ENCODE results near the gene TFAP2E. TPM values are rescaled to one million over a fixed set of nuclear protein-coding genes. Genes with fewer than 3 reads are reported as not detected.

TFAP2E gene
- total RNA-seq, 1 donor from 2014 or later: 1.4 TPM

- H3K36me3 Mint-ChIP-seq: peaks cover 11% of the 10 kb centered on the region
- no peak for DNase-seq (ENCODE audit: extremely low spot score, unreplicated experiment)
- no peaks in the 10 kb centered on the region for H3K27me3 Mint-ChIP-seq
- TF ChIP-seq, protein P1, sequence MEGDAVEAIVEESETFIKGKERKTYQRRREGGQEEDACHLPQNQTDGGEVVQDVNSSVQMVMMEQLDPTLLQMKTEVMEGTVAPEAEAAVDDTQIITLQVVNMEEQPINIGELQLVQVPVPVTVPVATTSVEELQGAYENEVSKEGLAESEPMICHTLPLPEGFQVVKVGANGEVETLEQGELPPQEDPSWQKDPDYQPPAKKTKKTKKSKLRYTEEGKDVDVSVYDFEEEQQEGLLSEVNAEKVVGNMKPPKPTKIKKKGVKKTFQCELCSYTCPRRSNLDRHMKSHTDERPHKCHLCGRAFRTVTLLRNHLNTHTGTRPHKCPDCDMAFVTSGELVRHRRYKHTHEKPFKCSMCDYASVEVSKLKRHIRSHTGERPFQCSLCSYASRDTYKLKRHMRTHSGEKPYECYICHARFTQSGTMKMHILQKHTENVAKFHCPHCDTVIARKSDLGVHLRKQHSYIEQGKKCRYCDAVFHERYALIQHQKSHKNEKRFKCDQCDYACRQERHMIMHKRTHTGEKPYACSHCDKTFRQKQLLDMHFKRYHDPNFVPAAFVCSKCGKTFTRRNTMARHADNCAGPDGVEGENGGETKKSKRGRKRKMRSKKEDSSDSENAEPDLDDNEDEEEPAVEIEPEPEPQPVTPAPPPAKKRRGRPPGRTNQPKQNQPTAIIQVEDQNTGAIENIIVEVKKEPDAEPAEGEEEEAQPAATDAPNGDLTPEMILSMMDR (conservative IDR thresholded peaks at IDR 0.05): no peak
- peak overlapping the region; percentile 97 for H3K4me3 Mint-ChIP-seq
- no peaks in the 10 kb centered on the region for H3K9me3 Mint-ChIP-seq
- H3K27ac Mint-ChIP-seq: no peak overlapping the region
- peaks cover 27% of the 10 kb centered on the region for H3K4me1 Mint-ChIP-seq (ENCODE audit: unreplicated experiment)
These were observed 18.6 kb upstream of the TFAP2E start for GRCh38 chr1:35554266-35555211.

GRCh38 chr1:35555212-35555584 lies 17.9 kb upstream of the TFAP2E start:
- peak overlapping the region; percentile 97 for H3K4me3 Mint-ChIP-seq
- no peaks in the 10 kb centered on the region for H3K27me3 Mint-ChIP-seq
- H3K27ac Mint-ChIP-seq: peak overlapping the region; percentile 86
- DNase-seq (ENCODE audit: extremely low spot score, unreplicated experiment): no peak
- TF ChIP-seq, protein P1 (conservative IDR thresholded peaks at IDR 0.05): no peak
- H3K9me3 Mint-ChIP-seq: no peaks in the 10 kb centered on the region
- peaks cover 31% of the 10 kb centered on the region for H3K4me1 Mint-ChIP-seq (ENCODE audit: unreplicated experiment)
- peaks cover 8% of the 10 kb centered on the region for H3K36me3 Mint-ChIP-seq

DNA sequence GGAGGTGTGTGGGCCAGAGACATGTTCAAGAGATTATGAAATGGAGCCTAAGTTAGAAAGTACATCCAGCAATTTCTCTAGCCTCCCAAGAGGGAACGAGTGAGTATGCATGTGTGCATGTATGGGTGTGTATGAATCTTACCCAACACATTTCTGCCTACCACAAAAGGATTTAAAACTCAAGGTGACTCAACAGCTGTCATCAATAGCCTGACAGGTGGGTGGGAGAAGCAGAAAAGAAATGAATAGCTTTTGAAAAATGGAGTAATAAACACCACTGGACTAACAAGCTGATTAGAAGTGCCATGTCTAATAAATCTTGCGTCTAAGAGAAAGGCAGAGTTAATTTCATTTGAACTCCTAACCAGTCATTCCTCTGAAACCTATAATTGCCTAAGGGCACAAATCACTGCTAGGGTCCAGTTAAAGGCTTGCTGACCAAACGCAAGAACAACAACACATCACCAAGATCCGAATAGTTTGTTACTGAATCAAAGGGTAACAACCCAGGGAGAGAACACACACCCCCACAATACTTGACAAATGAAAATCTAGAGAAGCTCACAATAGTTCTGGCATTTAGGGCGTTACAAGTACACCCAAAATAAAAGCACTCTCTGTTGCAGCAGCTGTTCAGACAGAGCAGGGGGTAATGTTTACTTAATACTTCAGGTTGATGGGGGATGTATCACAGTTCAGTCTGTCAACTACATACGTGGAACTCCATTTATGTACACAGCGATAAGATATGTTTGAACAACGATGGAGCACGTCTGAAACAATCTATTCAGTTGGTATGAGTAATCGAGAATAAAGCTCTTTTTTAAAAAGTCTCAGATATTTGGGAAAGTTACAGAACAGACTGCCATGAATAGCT lies 17.3 kb upstream of the TFAP2E start:
- H3K4me1 Mint-ChIP-seq (ENCODE audit: unreplicated experiment): peaks cover 31% of the 10 kb centered on the region
- DNase-seq (ENCODE audit: extremely low spot score, unreplicated experiment): no peak
- H3K9me3 Mint-ChIP-seq: no peaks in the 10 kb centered on the region
- peaks cover 8% of the 10 kb centered on the region for H3K36me3 Mint-ChIP-seq
- H3K27me3 Mint-ChIP-seq: no peaks in the 10 kb centered on the region
- peak overlapping the region; percentile 97 for H3K4me3 Mint-ChIP-seq
- TF ChIP-seq, protein P1 (conservative IDR thresholded peaks at IDR 0.05): no peak
- peak overlapping the region; percentile 86 for H3K27ac Mint-ChIP-seq

DNA sequence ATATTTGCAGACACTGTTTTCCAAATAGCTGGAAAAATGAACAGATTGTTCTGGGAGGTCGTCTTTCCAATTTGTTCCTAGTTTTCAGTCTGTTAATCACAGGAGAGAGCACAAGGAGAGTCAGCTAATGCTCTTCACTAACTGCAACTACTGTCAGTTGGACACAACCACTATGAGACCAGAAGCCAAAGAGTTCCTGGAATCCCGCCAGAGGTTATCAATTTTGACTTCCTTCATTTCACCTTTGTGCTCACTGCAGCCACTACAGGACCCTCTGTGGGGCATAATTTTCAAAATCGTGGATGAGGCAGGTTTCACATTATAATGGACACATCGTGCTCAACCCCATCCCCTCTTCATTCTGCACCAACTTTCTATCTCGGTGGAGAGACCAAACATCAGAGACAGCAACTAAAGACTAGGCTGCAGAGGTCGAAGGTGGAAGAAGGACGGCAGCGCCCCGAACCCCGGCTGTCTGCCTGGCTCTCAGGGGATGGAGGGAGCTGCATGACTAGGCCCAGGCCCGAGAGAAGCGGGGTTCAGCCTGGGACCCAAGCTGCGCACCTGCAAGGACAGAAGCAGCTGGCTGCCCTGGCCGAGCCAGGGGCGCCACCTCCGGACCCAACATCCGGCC lies 16.5 kb upstream of the TFAP2E start:
- no peak for DNase-seq (ENCODE audit: extremely low spot score, unreplicated experiment)
- H3K4me1 Mint-ChIP-seq (ENCODE audit: unreplicated experiment): peaks cover 36% of the 10 kb centered on the region
- TF ChIP-seq, protein P1 (conservative IDR thresholded peaks at IDR 0.05): no peak
- H3K36me3 Mint-ChIP-seq: peaks cover 7% of the 10 kb centered on the region
- no peaks in the 10 kb centered on the region for H3K27me3 Mint-ChIP-seq
- peak overlapping the region; percentile 97 for H3K4me3 Mint-ChIP-seq
- peak overlapping the region; percentile 86 for H3K27ac Mint-ChIP-seq
- no peaks in the 10 kb centered on the region for H3K9me3 Mint-ChIP-seq

GRCh38 chr1:35557118-35557610 lies 15.9 kb upstream of the TFAP2E start, which contains the start of gene KIAA0319L:
TSS of gene KIAA0319L (minus strand) at chr1:35557403. CDS start at chr1:35554491, 2,912 bp downstream.
- H3K9me3 Mint-ChIP-seq: no peaks in the 10 kb centered on the region
- H3K4me3 Mint-ChIP-seq: peak within 1 kb of the TSS; percentile 97
- peaks cover 36% of the 10 kb centered on the region for H3K4me1 Mint-ChIP-seq (ENCODE audit: unreplicated experiment)
- peak within 1 kb of the TSS; percentile 91 for H3K27ac Mint-ChIP-seq
- H3K27me3 Mint-ChIP-seq: no peaks in the 10 kb centered on the region
- peaks cover 4% of the 10 kb centered on the region for H3K36me3 Mint-ChIP-seq
- TF ChIP-seq, protein P1 (conservative IDR thresholded peaks at IDR 0.05): no peak
- DNase-seq (ENCODE audit: extremely low spot score, unreplicated experiment): no peak
